Peyer's patch (tissue), 4 donors: Measurements from ENCODE around the gene TRMT112.

Experiments used
- CTCF ChIP-seq, 6 experiments: fragments of 450-650 bp in 4 of 6; fragments of 200-600 bp in 2 of 6; sonication (generic) in 1 of 6; IDR thresholded peaks; one replicate each; pipeline ENCODE4 v1.5.1; 2017 to 2019; ENCODE audit warnings: antibody characterized with exemption in 6 of 6, mild to moderate bottlenecking in 3 of 6, moderate library complexity in 1 of 6
- POLR2A ChIP-seq, 2 donors: fragments of 450-650 bp; IDR thresholded peaks; one replicate each; pipeline ENCODE4 v1.5.1; 2017; ENCODE audit warnings: antibody characterized with exemption in 2 of 2, mild to moderate bottlenecking in 2 of 2, moderate library complexity in 2 of 2

DNA sequence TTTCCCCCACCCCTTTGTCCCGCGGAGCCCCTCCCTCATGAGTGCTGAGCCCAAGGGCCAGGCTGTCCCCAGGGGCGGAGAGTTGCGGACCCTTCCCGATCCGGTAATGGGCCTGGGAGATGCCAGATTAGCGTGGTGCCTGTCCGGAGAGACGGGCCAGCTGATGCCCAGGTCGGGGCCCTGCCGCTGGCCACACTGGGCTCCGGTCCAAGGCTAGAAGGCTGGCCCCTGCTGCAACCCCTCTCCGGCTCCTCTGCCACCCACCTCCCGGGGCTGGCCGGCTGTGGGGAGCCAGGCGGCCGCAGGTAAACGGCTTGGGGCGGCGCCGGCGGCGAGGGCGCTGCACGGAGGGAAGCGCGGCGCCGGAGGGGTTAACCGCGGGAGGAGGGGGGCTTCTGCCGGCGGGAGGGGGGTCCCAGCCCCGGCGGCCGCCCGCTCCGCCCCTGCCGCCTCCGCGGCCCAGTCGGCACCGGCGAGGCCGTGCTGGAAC is 26.1 kb downstream of the TRMT112 start, which contains the start of gene KCNK4:
- TF ChIP-seq POLR2A (IDR thresholded peaks at IDR 0.05) (no peak), CTCF (IDR thresholded peaks at IDR 0.05) (no peak)
